IMR-90 (cell line): ENCODE results near the gene DAGLA. TPM values are rescaled to one million over a fixed set of nuclear protein-coding genes. Genes with fewer than 3 reads are reported as not detected.

Experiments used
- ATAC-seq: fragments of 200-7000 bp; cut with Tn5 transposase; 2 replicates; pipeline ENCODE4 v1.9.1; 2020; ENCODE audit warnings: low read depth, mild to moderate bottlenecking, moderate library complexity
- BruUV-seq: library from RNA; stranded (reverse); fragments of 400-500 nt; replicated peaks from 2 replicates; lab custom pipeline; 2021; lab: Mats Ljungman, UMichigan
- CTCF ChIA-PET: fragments of 300-600 bp; formaldehyde crosslinking; extraction: SDS; loops from one replicate; lab custom pipeline; 2021; ENCODE audit warnings: antibody characterized with exemption; lab: Yijun Ruan, JAX
- POLR2A ChIA-PET: fragments of 300-600 bp; sonication (Branson Sonifier 250); formaldehyde crosslinking; loops from one replicate; lab custom pipeline; 2022; ENCODE audit warnings: antibody characterized with exemption; ENCODE audit not compliant: unreplicated experiment; lab: Charles Lee
- DNase-seq: peaks from one replicate; pipeline ENCODE4 v3.0.0; 2013
- H2AFZ ChIP-seq: replicated peaks from 2 replicates; pipeline ENCODE3; 2013; ENCODE audit warnings: low read length, mild to moderate bottlenecking; ENCODE audit not compliant: poor library complexity
- H2AK5ac ChIP-seq: 2 replicates; pipeline ENCODE4 v1.6.1; 2013; ENCODE audit warnings: low read depth, low read length, inconsistent platforms
- H2AK9ac ChIP-seq: replicated peaks from 2 replicates; pipeline ENCODE3; 2013; ENCODE audit warnings: mild to moderate bottlenecking, low read depth, low read length, moderate library complexity; ENCODE audit not compliant: poor library complexity
- H2BK120ac ChIP-seq: 2 replicates; pipeline ENCODE4 v1.6.1; 2013; ENCODE audit warnings: low read depth, low read length, inconsistent platforms
- H2BK15ac ChIP-seq: 3 replicates; pipeline ENCODE4 v1.6.1; 2013; ENCODE audit warnings: low read depth, low read length, inconsistent platforms
- H2BK20ac ChIP-seq: 2 replicates; pipeline ENCODE4 v1.6.1; 2013; ENCODE audit warnings: low read depth, mild to moderate bottlenecking, inconsistent platforms, low read length, moderate library complexity
- H2BK5ac ChIP-seq: 2 replicates; pipeline ENCODE4 v1.6.1; 2013; ENCODE audit warnings: mild to moderate bottlenecking, low read depth, low read length, inconsistent platforms; ENCODE audit not compliant: poor library complexity, severe bottlenecking
- H3K14ac ChIP-seq: replicated peaks from 2 replicates; pipeline ENCODE4 v1.6.1; 2013; ENCODE audit warnings: low read depth, low read length, inconsistent platforms
- H3K18ac ChIP-seq: 2 replicates; pipeline ENCODE4 v1.6.1; 2013; ENCODE audit warnings: low read depth, low read length, control low read depth
- H3K23ac ChIP-seq: 2 replicates; pipeline ENCODE4 v1.6.1; 2013; ENCODE audit warnings: low read depth, low read length, inconsistent platforms
- H3K27ac ChIP-seq: 2 replicates; pipeline ENCODE4 v1.5.1; 2013; ENCODE audit warnings: mild to moderate bottlenecking, control low read depth, low read length; ENCODE audit not compliant: insufficient read depth
- H3K27me3 ChIP-seq: 2 replicates; pipeline ENCODE4 v1.6.1; 2013; ENCODE audit warnings: low read length; ENCODE audit not compliant: control insufficient read depth, insufficient read depth
- H3K36me3 ChIP-seq: 2 replicates; pipeline ENCODE4 v1.6.1; 2013; ENCODE audit warnings: low read length, mixed read lengths; ENCODE audit not compliant: control insufficient read depth, insufficient read depth
- H3K4ac ChIP-seq: 2 replicates; pipeline ENCODE4 v1.6.1; 2013; ENCODE audit warnings: low read depth, low read length, inconsistent platforms
- H3K4me1 ChIP-seq: 2 replicates; pipeline ENCODE4 v1.6.1; 2013; ENCODE audit warnings: low read length, mixed read lengths; ENCODE audit not compliant: control insufficient read depth, insufficient read depth
- H3K4me2 ChIP-seq: 2 replicates; pipeline ENCODE4 v1.6.1; 2013; ENCODE audit warnings: low read depth, mild to moderate bottlenecking, control low read depth, low read length, moderate library complexity
- H3K4me3 ChIP-seq: 2 replicates; pipeline ENCODE4 v1.5.1; 2013; ENCODE audit warnings: low read depth, mild to moderate bottlenecking, control low read depth, low read length, moderate library complexity; ENCODE audit not compliant: insufficient read depth
- H3K56ac ChIP-seq: 2 replicates; pipeline ENCODE4 v1.6.1; 2013; ENCODE audit warnings: low read length, inconsistent platforms; ENCODE audit not compliant: insufficient read depth; ENCODE audit errors: extremely low read depth
- H3K79me1 ChIP-seq, 2 experiments: 2 replicates each; pipeline ENCODE4 v1.6.1; 2013; ENCODE audit warnings: low read length in 2 of 2, inconsistent platforms in 1 of 2, low read depth in 1 of 2
- H3K9ac ChIP-seq: 2 replicates; pipeline ENCODE4 v1.6.1; 2013; ENCODE audit warnings: low read depth, low read length, control low read depth
- H3K9me1 ChIP-seq: 2 replicates; pipeline ENCODE4 v1.6.1; 2013; ENCODE audit warnings: low read length, inconsistent platforms; ENCODE audit not compliant: insufficient read depth
- H3K9me3 ChIP-seq: 2 replicates; pipeline ENCODE4 v1.6.1; 2013; ENCODE audit warnings: low read length; ENCODE audit not compliant: control insufficient read depth, insufficient read depth
- H4K20me1 ChIP-seq: 2 replicates; pipeline ENCODE4 v1.6.1; 2013; ENCODE audit warnings: low read length, inconsistent platforms; ENCODE audit not compliant: insufficient read depth
- H4K5ac ChIP-seq: 2 replicates; pipeline ENCODE4 v1.6.1; 2013; ENCODE audit warnings: mild to moderate bottlenecking, low read depth, low read length, control low read depth
- H4K8ac ChIP-seq, 2 experiments: 2 replicates each; pipeline ENCODE4 v1.6.1; 2013; ENCODE audit warnings: low read depth in 2 of 2, low read length in 2 of 2, control low read depth in 1 of 2, inconsistent platforms in 1 of 2
- H4K91ac ChIP-seq: 2 replicates; pipeline ENCODE4 v1.6.1; 2013; ENCODE audit warnings: low read depth, low read length, inconsistent platforms; ENCODE audit not compliant: insufficient read depth
- BHLHE40 ChIP-seq: fragments of 150-350 bp; IDR thresholded peaks from 2 replicates; pipeline ENCODE4 v1.6.1; 2016; ENCODE audit warnings: mild to moderate bottlenecking, low read depth, low read length
- CEBPB ChIP-seq: IDR thresholded peaks from 2 replicates; pipeline ENCODE4 v1.6.1; 2012; ENCODE audit warnings: low read depth, low read length, improper control_type of control experiment
- CTCF ChIP-seq: conservative IDR thresholded peaks from 2 replicates; pipeline ENCODE4 v1.5.1; 2012; ENCODE audit warnings: mild to moderate bottlenecking, low read depth, low read length, improper control_type of control experiment
- ELK1 ChIP-seq: fragments of 150-350 bp; IDR thresholded peaks from 2 replicates; pipeline ENCODE4 v1.6.1; 2016; ENCODE audit warnings: low read depth, mild to moderate bottlenecking, low read length, moderate library complexity, borderline replicate concordance
- FOS ChIP-seq: fragments of 150-350 bp; IDR thresholded peaks from 2 replicates; pipeline ENCODE4 v1.6.1; 2016; ENCODE audit warnings: low read depth, low read length
- MAFK ChIP-seq: IDR thresholded peaks from 2 replicates; pipeline ENCODE4 v1.6.1; 2012; ENCODE audit warnings: low read depth, low read length, improper control_type of control experiment
- MAZ ChIP-seq: IDR thresholded peaks from 2 replicates; pipeline ENCODE4 v1.6.1; 2012; ENCODE audit warnings: low read depth, mild to moderate bottlenecking, low read length, improper control_type of control experiment, moderate library complexity, borderline replicate concordance
- POLR2A ChIP-seq: IDR thresholded peaks from 2 replicates; pipeline ENCODE4 v1.6.1; 2012; ENCODE audit warnings: mild to moderate bottlenecking, low read depth, low read length
- RAD21 ChIP-seq: IDR thresholded peaks from 2 replicates; pipeline ENCODE4 v1.6.1; 2012; ENCODE audit warnings: low read length, improper control_type of control experiment
- RCOR1 ChIP-seq: IDR thresholded peaks from 2 replicates; pipeline ENCODE4 v1.6.1; 2012; ENCODE audit warnings: mild to moderate bottlenecking, low read length, improper control_type of control experiment; ENCODE audit not compliant: insufficient replicate concordance
- RFX5 ChIP-seq: IDR thresholded peaks from 2 replicates; pipeline ENCODE4 v1.8.0; 2012; ENCODE audit warnings: low read depth, mild to moderate bottlenecking, low read length, moderate library complexity
- SMC3 ChIP-seq: fragments of 150-350 bp; IDR thresholded peaks from 2 replicates; pipeline ENCODE4 v1.6.1; 2016; ENCODE audit warnings: low read depth, mild to moderate bottlenecking, antibody characterized with exemption, low read length, moderate library complexity
- WGBS, 2 experiments: methylation state at CpG; one replicate each; pipeline versions ENCODE4 v1.1.5 to v1.1.7; 2013; ENCODE audit warnings: missing lambda C conversion rate in 2 of 2; ENCODE audit not compliant: insufficient read length in 1 of 2; ENCODE audit errors: extremely low coverage in 2 of 2; 5-methylcytosine and 5-hydroxymethylcytosine counted together
- dilution Hi-C: fragments of 300-500 bp; cut with HindIII; formaldehyde crosslinking; loops from one replicate; pipeline ENCODE4 v1.14.3; 2018; ENCODE audit warnings: low sequenced_read_pairs; ENCODE audit not compliant: unreplicated experiment
- in situ Hi-C: fragments of 300-500 bp; cut with MboI; formaldehyde crosslinking; loops from 3 replicates; pipeline ENCODE4 v1.14.3; 2019; ENCODE audit warnings: low sequenced_read_pairs, inconsistent platforms, mixed read lengths
- intact Hi-C: fragments of 100-400 bp; cut with micrococcal nuclease; formaldehyde crosslinking; loops from 2 replicates; pipeline ENCODE4 v1.10.0; 2022
- polyA plus RNA-seq, 3 experiments: library from polyadenylated mRNA; depleted of rRNA; stranded (reverse); fragments of >200 nt; gene quantifications; 2 replicates each; pipeline ENCODE4 v1.2.3, GENCODE V29; 2012; ENCODE audit warnings: low replicate concordance in 1 of 3
- total RNA-seq: library from RNA; depleted of rRNA; stranded (reverse); fragments of >200 nt; gene quantifications from 2 replicates; pipeline ENCODE4 v1.2.3, GENCODE V29; 2012
- TF ChIP-seq, protein P1 (sequence below): fragments of 150-350 bp; IDR thresholded peaks from 2 replicates; pipeline ENCODE4 v1.6.1; 2017; ENCODE audit warnings: mild to moderate bottlenecking, antibody characterized with exemption, low read length, low read depth

DAGLA gene
- total and polyA plus RNA-seq, 2 of the 4 experiments (the other 2 are of a cell fraction), result 0.90 to 3.8 TPM

GRCh38 chr11:61768376-61769076, 88.3 kb downstream of the DAGLA start:
- no peak for ATAC-seq
- POLR2A ChIA-PET, result no interaction called here
- TF ChIP-seq, protein P1, sequence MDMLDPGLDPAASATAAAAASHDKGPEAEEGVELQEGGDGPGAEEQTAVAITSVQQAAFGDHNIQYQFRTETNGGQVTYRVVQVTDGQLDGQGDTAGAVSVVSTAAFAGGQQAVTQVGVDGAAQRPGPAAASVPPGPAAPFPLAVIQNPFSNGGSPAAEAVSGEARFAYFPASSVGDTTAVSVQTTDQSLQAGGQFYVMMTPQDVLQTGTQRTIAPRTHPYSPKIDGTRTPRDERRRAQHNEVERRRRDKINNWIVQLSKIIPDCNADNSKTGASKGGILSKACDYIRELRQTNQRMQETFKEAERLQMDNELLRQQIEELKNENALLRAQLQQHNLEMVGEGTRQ, result no peak
- TF ChIP-seq RFX5 (no peak), BHLHE40 (no peak), CEBPB (no peak), SMC3 (no peak), FOS (no peak), RCOR1 (no peak), MAFK (no peak), CTCF (no peak), POLR2A (no peak), MAZ (no peak), RAD21 (no peak), ELK1 (no peak)

More at GRCh38 chr11:61768376-61769076, 88.3 kb downstream of the DAGLA start:
- no peak overlapping the region for H3K4me2 ChIP-seq
- no peak overlapping the region for H3K27ac ChIP-seq
- CTCF ChIA-PET, result no interaction called here
- no peak overlapping the region for H3K14ac ChIP-seq
- intact Hi-C loops (no loop called here), dilution Hi-C loops (no loop called here), in situ Hi-C loops (no loop called here)
- no peak overlapping the region for H2AFZ ChIP-seq
- no peak overlapping the region for H3K9ac ChIP-seq
- no peak overlapping the region for H3K56ac ChIP-seq
- no peak overlapping the region for H3K23ac ChIP-seq
- no peak overlapping the region for H2AK5ac ChIP-seq
- DNase-seq, result no peak
- peaks cover 10% of the 10 kb centered on the region for H3K4me1 ChIP-seq
- H3K9me1 ChIP-seq, result no peaks in the 10 kb centered on the region
- H2BK5ac ChIP-seq, result no peak overlapping the region
- H2BK20ac ChIP-seq, result no peak overlapping the region
- H2BK120ac ChIP-seq, result no peak overlapping the region
- no peaks in the 10 kb centered on the region; a peak in 1 of 4 replicates for H3K79me1 ChIP-seq
- no peak overlapping the region; a peak in 1 of 4 replicates for H4K8ac ChIP-seq
- H4K5ac ChIP-seq, result no peak overlapping the region; the same call in 1 of the 2 replicates
- H4K20me1 ChIP-seq, result no peaks in the 10 kb centered on the region
- H3K4me3 ChIP-seq, result no peak overlapping the region
- H4K91ac ChIP-seq, result no peak overlapping the region
- H3K27me3 ChIP-seq, result no peaks in the 10 kb centered on the region
- H3K18ac ChIP-seq, result no peak overlapping the region
- no CpG with 5 or more reads among the region's 11 CpGs for WGBS, 2 experiments
- H3K4ac ChIP-seq, result no peak overlapping the region
- BruUV-seq, result no TSS peak
- no peak overlapping the region for H2BK15ac ChIP-seq
- H3K36me3 ChIP-seq, result no peaks in the 10 kb centered on the region
- no peaks in the 10 kb centered on the region for H3K9me3 ChIP-seq
- peak overlapping the region; percentile 57 for H2AK9ac ChIP-seq
